Hypothalamus (tissue), 51 donors: ENCODE results near the gene ACSF2.
"Not testable (repeated sequence)": the region's sequence is repeated elsewhere in the genome, so short reads cannot be mapped to it uniquely, and the experiment has no call there.

Source experiments
- DNase-seq, 51 donors: peaks; one replicate each; lab custom pipeline; 2025; lab: John Stamatoyannopoulos, UW

The ACSF2 gene

DNA sequence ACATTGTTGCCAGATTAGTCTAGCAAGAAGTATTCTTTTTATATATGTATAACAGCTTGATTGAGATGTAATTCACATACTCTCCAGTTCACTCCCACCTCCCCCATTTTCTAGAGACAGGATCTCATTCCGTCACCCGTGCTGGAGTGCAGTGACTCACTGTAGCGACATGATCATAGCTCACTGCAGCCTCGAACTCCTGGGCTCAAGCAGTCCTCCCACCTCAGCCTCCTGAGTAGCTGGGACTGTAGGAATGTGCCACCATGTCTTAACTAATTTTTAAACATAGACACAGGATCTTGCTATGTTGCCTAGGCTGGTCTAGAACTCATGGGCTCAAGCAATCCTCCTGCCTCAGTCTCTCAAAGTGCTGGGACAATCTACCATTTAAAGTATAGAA is 49.3 kb downstream of the ACSF2 start:
- no peak for DNase-seq

GRCh38 chr17:50475775-50476544 is 49.9 kb downstream of the ACSF2 start:
- DNase-seq: not testable (repeated sequence)

GRCh38 chr17:50476545-50477315 is 50.7 kb downstream of the ACSF2 start:
- no peak for DNase-seq

- no peak for DNase-seq
Observed at GRCh38 chr17:50477976-50478375, 52.0 kb downstream of the ACSF2 start.

DNA sequence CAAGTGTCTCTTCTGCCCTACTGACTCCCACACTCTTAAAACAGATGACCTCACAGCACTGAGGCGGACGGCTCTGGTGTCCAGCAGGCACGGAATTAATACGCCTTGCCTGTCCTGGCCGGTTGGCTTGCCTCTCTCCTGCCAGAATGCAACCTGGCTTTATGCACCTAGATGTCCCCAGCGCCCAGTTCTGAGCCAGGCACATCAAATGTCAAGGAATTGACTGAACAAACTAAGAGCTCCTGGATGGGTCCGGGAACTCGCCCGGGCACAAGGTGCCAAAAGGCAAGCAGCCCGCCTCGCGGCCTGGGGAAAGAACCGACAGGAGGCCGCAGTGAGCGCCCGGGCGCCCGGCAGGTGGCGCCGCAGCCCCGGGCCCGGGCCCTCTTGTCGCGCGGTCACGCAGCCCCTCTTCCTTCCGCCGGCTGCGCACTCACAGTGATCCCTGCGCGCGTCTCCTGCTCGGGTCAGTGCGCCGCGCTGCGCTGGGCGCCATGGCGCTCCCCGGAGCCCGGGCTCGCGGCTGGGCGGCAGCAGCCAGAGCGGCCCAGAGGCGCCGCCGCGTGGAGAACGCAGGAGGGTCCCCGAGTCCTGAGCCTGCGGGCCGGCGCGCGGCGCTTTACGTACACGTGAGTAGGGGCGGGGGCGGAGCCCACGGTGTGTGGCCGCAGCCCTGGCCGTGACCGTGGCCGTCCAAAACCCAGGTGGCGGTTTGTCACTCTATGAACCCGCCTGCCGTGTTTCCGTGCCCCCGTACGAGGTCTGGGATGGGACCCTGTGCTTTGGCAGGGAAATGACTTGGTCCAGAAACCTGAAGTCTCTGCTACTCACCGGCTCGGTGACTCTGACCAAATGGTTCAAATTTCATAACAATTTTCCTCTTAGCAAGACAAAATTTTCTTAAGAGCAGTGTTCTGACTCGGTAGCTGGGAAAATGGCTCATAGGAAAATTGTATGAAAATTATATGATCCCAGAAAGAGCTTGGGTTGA is 52.7 kb downstream of the ACSF2 start, which contains the start of gene RSAD1:
TSS of gene RSAD1 (plus strand) at position 470 of the 991 bp plus-strand sequence. CDS start at position 495, 25 bp downstream.
- DNase-seq: peak; percentile 28 to 85 (median 70)

- peak in 37 of 51 donors; percentile 5 to 61 (median 30) for DNase-seq
Observed at GRCh38 chr17:50479522-50480141, 53.6 kb downstream of the ACSF2 start.

DNA sequence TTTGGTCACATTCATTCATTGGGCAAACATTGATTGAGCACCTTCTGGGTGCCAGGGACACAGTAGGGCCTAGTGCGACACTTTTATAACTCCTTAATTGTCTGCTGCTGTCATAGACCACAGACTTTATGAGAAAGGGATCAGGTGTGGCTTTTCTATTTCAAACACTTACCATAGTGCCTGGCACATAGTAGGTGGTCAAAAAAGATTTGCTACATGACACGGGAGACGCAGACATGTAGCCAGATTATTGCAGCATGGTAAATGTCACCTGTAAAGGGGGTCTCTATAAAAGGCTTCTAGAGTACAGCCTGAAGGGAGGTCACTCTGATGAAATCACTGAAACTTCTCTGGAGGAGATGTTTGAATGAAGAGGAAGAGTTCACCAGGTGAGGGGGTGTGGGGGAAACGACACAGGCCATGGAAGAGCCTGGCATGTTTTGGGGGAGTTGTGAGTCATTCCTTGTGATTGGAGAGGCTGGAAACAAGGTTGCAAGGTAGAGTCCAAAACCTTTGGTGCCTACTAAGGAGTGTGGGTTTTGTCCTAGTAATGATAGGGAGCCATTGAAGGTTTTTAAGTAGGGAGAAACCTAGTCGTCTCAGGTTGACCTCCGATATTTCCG is 54.2 kb downstream of the ACSF2 start:
- no peak for DNase-seq

- no peak for DNase-seq
Observed at GRCh38 chr17:50480854-50481490, 55.0 kb downstream of the ACSF2 start.

GRCh38 chr17:50481648-50482047 is 55.6 kb downstream of the ACSF2 start:
- no peak for DNase-seq

DNA sequence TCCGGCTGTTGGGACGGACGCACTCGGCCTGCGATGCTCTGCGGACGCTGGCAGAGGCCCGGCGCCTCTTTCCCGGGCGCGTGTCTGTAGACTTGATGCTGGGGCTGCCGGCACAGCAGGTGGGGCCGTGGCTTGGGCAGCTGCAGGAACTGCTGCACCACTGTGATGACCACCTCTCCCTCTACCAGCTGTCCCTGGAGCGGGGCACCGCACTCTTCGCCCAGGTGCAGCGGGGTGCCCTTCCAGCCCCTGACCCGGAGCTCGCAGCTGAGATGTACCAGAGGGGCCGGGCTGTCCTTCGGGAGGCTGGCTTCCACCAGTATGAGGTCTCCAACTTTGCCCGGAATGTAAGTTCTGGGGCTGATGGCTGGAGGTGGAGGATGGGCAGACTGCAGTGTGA is 56.1 kb downstream of the ACSF2 start:
- DNase-seq: no peak

DNA sequence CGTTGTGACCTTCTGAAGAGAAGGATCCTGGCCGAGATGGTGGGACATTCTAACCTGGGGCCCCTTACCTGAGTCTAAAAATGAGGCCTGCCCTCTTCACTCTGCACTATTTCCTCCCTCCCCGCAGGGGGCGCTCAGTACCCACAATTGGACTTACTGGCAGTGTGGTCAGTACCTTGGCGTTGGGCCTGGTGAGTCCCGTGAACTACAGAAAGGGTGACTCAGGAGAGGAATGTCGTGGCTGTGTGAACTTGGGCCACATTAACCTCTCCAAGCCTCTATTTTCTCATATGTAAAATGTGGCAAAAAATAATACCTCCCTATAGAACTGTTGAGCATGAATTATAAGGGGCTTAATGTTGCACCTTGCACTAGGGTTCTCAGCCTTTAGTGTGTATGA is 56.5 kb downstream of the ACSF2 start:
- DNase-seq: peak; percentile 30 to 95 (median 81)

- no peak for DNase-seq
Observed at GRCh38 chr17:50483266-50483665, 57.2 kb downstream of the ACSF2 start.

- DNase-seq: no peak
Observed at GRCh38 chr17:50484386-50485155, 58.6 kb downstream of the ACSF2 start.

DNA sequence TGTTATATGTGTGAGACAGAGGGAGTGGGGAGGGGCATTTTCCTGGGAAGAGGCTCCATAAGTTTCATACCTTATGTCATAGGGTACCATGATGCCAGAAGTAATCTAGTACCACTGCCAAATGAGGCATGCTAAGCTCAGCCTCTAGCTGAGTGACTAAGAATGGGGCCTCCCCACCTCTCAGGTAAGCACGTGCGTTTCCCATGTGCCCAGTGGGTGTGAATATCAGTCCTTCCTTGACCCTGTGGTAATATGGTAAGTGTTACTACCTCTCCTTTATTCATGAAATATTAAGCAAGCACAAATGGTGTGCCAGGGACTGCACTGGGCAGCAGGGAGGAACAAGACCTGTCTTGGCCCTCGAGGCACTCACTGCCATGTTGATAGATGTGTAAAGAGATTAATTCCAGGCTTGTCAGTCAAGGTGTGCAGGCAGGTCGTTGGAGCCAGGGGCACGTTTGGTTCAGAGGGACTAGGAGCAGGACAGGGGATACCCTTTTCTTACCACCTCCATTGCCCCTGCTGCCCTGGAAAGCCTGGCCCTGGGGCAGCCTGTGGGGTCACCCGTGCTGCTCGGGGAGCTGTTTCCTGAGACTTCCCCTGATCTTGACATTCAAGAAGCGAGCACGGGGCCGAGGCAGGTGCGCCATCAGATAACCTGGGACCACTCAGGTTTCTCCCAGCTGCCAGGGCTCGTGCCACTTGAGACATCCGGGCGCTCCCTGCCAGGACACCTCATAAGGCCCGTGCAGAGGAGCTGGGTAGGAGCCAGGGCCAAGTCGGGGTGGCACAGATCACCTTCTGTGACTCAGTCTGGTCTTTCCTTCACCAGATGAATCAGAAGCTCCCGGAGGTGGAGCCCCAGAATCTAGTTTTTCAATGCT is 61.4 kb downstream of the ACSF2 start:
- DNase-seq: no peak

GRCh38 chr17:50488880-50489279 is 62.9 kb downstream of the ACSF2 start:
- DNase-seq: no peak

DNA sequence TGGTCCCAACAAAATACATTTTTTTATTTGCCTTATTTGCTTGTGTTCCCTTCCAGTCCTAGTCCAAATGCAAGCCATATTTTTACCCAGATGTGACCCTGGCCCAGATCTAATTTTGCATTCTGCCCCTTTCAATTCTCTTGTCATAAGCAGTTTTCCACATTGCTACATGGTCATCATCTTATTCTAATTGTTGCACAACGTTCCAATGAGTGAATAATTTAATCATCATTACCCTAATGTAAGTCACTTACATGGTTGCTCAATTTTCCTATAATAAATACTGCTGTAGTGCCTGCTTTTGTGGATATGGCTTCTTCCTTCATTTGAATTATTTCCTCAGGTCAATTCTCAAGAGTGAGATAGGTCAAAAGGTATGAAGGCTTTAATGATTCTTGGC is 65.5 kb downstream of the ACSF2 start:
- no peak for DNase-seq

GRCh38 chr17:50492214-50492613 is 66.2 kb downstream of the ACSF2 start:
- DNase-seq: no peak
